H1 (cell line): ENCODE measurements around the gene TAPT1.

Experiments
- CTCF ChIP-seq, 3 experiments: IDR thresholded peaks; 1 replicate in 2 of 3; 2 replicates in 1 of 3; pipeline versions ENCODE4 v1.5.1 to v1.6.1; 2011; ENCODE audit warnings: low read length in 3 of 3, mild to moderate bottlenecking in 3 of 3, inconsistent platforms in 2 of 3, low read depth in 1 of 3, moderate library complexity in 1 of 3; ENCODE audit not compliant: insufficient read depth in 1 of 3; ENCODE audit errors: control extremely low read depth in 1 of 3
- EGR1 ChIP-seq: IDR thresholded peaks from 2 replicates; pipeline ENCODE4 v1.6.1; 2011; ENCODE audit warnings: low read depth, low read length, borderline replicate concordance
- JUND ChIP-seq: IDR thresholded peaks from 2 replicates; pipeline ENCODE4 v1.6.1; 2011; ENCODE audit warnings: mild to moderate bottlenecking, improper control_type of control experiment, low read length
- MAX ChIP-seq: IDR thresholded peaks from 2 replicates; pipeline ENCODE4 v1.6.1; 2012; ENCODE audit warnings: inconsistent platforms
- POLR2AphosphoS5 ChIP-seq: IDR thresholded peaks from 2 replicates; pipeline ENCODE4 v1.6.1; 2011; ENCODE audit warnings: low read depth, low read length
- YY1 ChIP-seq: IDR thresholded peaks from 2 replicates; pipeline ENCODE4 v1.6.1; 2011; ENCODE audit warnings: low read depth, mild to moderate bottlenecking, low read length

GRCh38 chr4:16117164-16117563 is 109.1 kb downstream of the TAPT1 start:
- TF ChIP-seq JUND: no peak
- TF ChIP-seq POLR2AphosphoS5: no peak
- TF ChIP-seq CTCF (IDR thresholded peaks at IDR 0.05; ENCODE audit: control extremely low read depth in 1 of 3, insufficient read depth in 1 of 3, low read depth in 1 of 3, low read length in 3 of 3): no peak
- no peak for TF ChIP-seq EGR1
- TF ChIP-seq MAX: no peak
- no peak for TF ChIP-seq YY1
